ENCODE data around the gene OFD1.
"Not testable (repeated sequence)": the region's sequence is repeated elsewhere in the genome, so short reads cannot be mapped to it uniquely, and the experiment has no call there.

The OFD1 gene

GRCh38 chrX:13702111-13702789, 32.3 kb upstream of the OFD1 start:
- DNase-seq, result peak; percentile 60

GRCh38 chrX:13703135-13703534, 31.4 kb upstream of the OFD1 start:
- DNase-seq, result no peak

GRCh38 chrX:13703589-13703988, 31.0 kb upstream of the OFD1 start:
- no peak for DNase-seq

DNA sequence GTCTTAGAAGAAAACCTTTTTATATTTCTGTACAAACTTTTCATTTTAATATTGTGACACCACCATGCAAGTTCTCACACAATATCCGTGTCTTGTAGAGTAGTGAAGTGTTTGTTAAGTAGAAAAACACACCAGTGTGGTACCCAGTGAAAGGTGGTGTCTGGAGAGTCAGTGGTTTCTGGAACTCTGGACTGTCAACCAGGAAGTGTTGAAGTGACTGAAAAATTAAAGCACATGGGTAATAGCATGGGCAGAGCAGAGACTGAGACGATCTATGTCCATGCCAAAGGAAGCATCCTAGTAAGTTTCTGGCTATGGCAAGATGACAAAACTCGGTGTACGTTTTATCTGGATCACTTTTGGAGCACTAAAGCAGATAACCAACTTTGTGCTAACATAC, 23.4 kb upstream of the OFD1 start:
- no peak for DNase-seq

DNA sequence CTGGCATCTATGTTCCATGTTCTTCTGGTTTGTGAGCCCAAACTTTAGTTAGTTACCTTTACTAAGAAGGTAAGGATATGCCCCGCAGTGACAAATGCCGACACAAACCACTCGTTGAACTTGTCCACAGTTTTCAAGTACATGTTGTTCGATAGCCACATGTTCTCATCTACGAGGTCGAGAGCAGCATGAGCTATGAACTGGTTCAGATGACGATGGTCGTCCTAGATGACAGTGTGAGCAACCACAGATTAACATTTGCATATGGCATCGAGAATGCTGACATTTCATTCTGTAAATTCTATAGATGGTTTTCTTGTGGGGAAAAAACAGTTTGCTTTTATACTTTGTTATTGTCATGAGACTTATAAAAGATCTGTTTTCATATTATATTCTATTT, 18.1 kb upstream of the OFD1 start:
- DNase-seq, result no peak

DNA sequence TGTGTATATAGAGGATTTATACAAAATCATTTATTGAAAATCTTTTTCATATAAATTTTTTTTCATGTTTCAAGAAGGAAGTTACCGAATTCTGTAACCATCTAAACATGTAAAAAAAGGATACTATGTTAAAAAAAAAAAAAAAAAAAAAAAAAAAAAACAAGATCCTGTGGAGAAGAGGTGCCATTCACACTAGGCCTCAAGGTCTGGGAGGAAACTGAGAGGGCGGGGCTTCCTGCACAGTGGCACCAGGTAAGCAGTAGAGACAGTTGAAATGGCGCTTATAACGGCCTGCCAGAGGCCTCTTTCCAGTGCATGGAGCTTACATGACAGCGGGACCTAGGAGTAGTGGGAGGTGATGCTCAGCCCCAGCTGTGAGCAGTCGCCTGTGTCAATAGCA, 17.6 kb upstream of the OFD1 start:
- DNase-seq, result no peak

GRCh38 chrX:13717700-13718472, 16.7 kb upstream of the OFD1 start:
- DNase-seq, result no peak

DNA sequence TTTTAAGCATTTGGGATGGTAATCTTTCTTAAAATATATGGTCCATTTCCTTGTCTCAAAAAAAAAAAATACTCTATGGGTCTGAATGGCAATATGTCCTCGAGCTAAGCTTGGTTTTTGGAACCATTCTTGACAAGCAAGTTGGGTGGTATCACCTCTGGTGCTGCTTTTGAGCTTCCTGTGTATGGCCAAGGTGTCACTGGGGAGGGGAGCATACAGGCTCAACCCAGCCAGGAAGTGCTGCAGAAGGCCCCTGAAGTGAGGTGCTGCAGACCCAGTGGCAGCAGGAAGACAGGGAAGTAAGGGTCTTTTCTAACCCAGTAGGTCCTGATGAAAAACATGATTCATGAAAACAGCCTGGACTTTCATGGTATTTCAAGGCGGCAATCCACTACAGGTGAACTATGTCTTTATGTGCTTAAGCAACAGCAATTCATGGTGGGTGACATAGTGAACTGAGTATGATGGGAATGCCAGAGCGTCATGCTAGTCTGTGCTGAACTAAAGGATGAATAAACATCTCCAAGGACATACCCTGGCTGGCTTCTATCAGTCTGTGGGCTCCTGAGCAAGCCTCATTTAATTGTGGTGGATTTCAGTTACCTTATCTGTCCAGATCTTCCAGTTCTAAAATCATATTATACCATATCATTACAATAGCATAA, 15.2 kb upstream of the OFD1 start:
- no peak for DNase-seq

DNA sequence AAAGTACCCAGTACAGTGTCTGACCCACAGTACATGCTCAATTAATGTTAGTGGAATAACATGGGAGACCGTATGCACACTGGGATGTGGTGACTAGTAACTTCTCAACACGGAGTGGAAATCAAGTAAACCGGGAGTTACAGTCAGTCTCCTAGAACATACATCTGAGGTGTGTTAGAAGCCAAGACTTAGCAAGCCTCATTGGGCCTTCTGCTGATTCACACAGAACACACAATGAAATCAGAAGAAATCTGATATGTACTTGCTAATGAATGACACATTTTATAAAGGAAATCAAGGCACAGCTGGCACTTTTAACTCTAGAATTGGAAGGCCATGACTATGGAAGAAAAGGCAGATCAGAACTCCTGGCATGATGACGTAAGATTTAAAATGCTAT, 13.2 kb upstream of the OFD1 start:
- DNase-seq, result no peak

DNA sequence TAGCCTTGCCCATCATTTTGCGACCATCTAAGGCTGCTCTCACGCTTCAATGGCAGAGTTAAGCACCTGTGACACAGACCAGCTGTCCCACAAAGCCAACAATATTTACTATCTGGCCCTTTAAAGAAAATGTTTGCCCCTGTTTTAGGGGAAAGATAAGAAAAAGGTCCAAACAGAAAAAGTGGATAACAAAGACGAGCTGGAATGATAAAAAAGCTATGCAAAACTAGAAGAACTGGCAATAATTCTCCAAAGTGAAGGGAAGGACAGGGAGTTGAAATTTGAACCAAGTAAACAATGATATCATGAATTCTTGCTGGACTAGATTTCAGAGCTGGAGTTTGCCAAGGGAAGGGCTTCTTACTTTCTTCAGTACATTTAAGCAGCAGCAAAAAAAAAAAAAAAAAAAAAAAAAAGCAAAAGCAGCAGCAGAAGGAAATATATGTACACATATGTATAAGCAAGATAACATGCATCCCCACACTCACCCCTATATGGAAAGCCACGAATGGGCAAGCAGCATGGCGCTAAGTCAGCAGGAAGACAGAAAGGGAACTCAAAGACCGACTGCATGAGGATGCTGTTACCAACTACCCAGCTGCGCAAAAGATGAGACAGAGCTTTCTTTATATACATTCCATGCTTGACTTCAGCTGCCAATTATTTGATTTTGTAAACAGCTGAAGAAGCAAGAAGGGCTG, 12.6 kb upstream of the OFD1 start:
- no peak for DNase-seq

DNA sequence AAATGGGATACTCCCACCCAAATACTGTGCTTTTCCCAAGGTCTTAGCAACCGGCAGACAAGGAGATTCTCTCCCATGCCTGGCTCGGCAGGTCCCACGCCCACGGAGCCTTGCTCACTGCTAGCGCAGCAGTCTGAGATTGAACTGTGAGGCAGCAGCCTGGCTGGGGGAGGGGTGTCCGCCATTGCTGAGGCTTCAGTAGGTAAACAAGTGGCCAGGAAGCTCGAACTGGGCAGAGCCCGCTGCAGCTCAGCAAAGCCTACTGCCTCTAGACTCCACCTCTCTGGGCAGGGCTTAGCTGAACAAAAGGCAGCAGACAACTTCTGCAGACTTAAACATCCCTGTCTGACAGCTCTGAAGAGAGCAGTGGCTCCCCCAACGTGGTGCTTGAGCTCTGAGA, 9.7 kb upstream of the OFD1 start:
- not testable (repeated sequence) for DNase-seq

DNA sequence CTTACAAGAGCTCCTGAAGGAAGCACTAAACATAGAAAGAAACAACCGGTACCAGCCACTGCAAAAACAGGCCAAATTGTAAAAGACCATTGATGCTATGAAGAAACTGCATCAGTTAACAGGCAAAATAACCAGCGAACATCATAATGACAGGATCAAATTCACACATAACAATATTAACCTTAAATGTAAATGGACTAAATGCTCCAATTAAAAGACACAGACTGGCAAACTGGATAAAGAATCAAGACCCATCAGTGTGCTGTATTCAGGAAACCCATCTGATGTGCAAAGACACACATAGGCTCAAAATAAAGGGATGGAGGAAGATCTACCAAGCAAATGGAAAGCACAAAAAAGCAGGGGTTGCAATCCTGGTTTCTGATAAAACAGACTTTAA, 8.0 kb upstream of the OFD1 start:
- not testable (repeated sequence) for DNase-seq

GRCh38 chrX:13730523-13730922, 4.0 kb upstream of the OFD1 start:
- DNase-seq, result not testable (repeated sequence)

GRCh38 chrX:13732246-13733067, 2.1 kb upstream of the OFD1 start:
- no peak for DNase-seq

- DNase-seq, result no peak
Observed at GRCh38 chrX:13733506-13733905, 1.0 kb upstream of the OFD1 start.

DNA sequence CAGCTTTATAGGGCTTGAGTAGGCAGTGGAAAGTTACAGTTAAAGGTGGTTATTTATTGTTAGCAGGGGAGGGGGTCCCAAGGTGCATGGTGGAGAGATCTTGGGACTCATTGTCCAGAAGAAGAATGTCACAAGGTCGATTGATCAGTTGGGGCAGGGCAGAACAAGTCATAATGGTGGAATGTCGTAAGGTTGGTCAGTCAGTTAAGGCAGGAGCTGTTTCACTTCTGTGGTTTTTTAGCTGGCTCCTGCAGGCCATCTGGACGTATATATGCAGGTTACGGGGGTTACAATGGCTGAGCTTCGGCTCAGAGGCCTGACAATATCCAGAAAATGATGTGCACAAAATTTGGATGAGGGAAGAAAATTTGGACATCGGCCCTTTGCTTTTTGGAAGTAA, 7.1 kb downstream of the OFD1 start:
- DNase-seq, result no peak

- DNase-seq, result peak; percentile 40
Observed at GRCh38 chrX:13742397-13743176, 8.0 kb downstream of the OFD1 start.

DNA sequence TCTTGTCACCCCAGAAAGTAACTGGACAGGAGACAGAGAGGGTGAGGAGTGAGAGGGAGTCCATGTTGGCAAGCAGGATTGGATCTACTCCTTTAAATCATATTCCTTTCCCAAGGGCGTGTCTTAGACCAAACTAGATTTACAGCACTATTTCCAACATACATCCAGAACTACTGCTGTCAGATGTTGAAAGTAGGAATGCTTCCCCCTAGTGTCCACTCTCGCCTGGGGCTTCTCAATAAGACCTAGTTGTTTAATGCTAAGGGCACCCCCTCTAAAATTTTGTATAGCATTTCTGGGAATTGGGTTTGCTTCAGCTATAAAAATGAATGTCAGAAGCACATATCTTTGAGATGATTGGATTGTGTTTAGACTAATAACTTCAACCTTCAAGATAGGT, 13.3 kb downstream of the OFD1 start:
- DNase-seq, result peak; percentile 33

DNA sequence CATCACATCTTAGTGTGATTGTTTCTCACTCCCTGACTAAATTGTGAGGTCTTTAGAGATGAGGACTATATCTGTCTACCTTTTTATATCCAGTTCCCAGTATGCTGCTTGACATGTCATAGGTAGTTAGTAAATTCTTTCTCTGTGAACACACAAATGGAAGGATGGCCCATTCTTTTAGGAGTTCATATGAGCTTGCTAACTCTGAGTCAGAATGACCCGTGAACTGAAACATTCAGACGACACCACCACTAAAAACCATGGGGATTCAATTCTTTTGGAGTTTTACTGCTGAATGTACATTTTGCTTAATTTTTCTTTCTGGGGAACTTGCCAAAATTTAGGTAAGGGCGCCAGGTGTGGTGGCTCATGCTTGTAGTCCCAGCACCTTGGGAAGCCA, 13.9 kb downstream of the OFD1 start:
- no peak for DNase-seq

- no peak for DNase-seq
Observed at GRCh38 chrX:13750204-13750603, 15.7 kb downstream of the OFD1 start.

- peak; percentile 14 for DNase-seq
Observed at GRCh38 chrX:13750812-13751211, 16.3 kb downstream of the OFD1 start.

- DNase-seq, result no peak
Observed at GRCh38 chrX:13752141-13752540, 17.6 kb downstream of the OFD1 start.
